NCI-H2227 (cell line): ENCODE results near the gene TXNDC16.

ENCODE experiments used
- DNase-seq: peaks from one replicate; lab custom pipeline; 2025; ENCODE audit not compliant: unreplicated experiment; lab: John Stamatoyannopoulos, UW

TXNDC16 gene

GRCh38 chr14:52455291-52456088 is 96.8 kb downstream of the TXNDC16 start:
- no peak for DNase-seq

- DNase-seq: no peak
These were observed 105.1 kb downstream of the TXNDC16 start for GRCh38 chr14:52447236-52447635.

GRCh38 chr14:52446355-52446754 is 106.0 kb downstream of the TXNDC16 start:
- no peak for DNase-seq

GRCh38 chr14:52443506-52443905 is 108.8 kb downstream of the TXNDC16 start:
- no peak for DNase-seq

- no peak for DNase-seq
These were observed 109.7 kb downstream of the TXNDC16 start for GRCh38 chr14:52442602-52443001.

GRCh38 chr14:52442166-52442565 is 110.1 kb downstream of the TXNDC16 start:
- no peak for DNase-seq

GRCh38 chr14:52439476-52439875 is 112.8 kb downstream of the TXNDC16 start:
- no peak for DNase-seq

- no peak for DNase-seq
These were observed 117.3 kb downstream of the TXNDC16 start for GRCh38 chr14:52434955-52435354.

- DNase-seq: no peak
These were observed 121.8 kb downstream of the TXNDC16 start for GRCh38 chr14:52430474-52430873.

GRCh38 chr14:52429451-52429850 is 122.9 kb downstream of the TXNDC16 start:
- no peak for DNase-seq

- DNase-seq: no peak
These were observed 124.8 kb downstream of the TXNDC16 start for GRCh38 chr14:52427460-52427859.

- no peak for DNase-seq
These were observed 129.5 kb downstream of the TXNDC16 start for GRCh38 chr14:52422650-52423356.

- no peak for DNase-seq
These were observed 135.2 kb downstream of the TXNDC16 start for GRCh38 chr14:52417139-52417538.

GRCh38 chr14:52413729-52414408 is 138.4 kb downstream of the TXNDC16 start:
- no peak for DNase-seq

GRCh38 chr14:52412426-52412825 is 139.9 kb downstream of the TXNDC16 start:
- DNase-seq: no peak

GRCh38 chr14:52405314-52405713 is 147.0 kb downstream of the TXNDC16 start:
- no peak for DNase-seq

GRCh38 chr14:52402812-52403526 is 149.3 kb downstream of the TXNDC16 start:
- DNase-seq: no peak

- DNase-seq: no peak
These were observed 151.5 kb downstream of the TXNDC16 start for GRCh38 chr14:52400846-52401245.

GRCh38 chr14:52399921-52400595 is 152.2 kb downstream of the TXNDC16 start:
- DNase-seq: no peak

GRCh38 chr14:52399104-52399503 is 153.2 kb downstream of the TXNDC16 start:
- no peak for DNase-seq

- no peak for DNase-seq
These were observed 154.5 kb downstream of the TXNDC16 start for GRCh38 chr14:52397844-52398243.
